Measurements from ENCODE around the gene RPRD1A. TPM values are rescaled to one million over a fixed set of nuclear protein-coding genes. Genes with fewer than 3 reads are reported as not detected.

RPRD1A gene
- total and polyA plus RNA-seq, 2 of the 4 experiments (the other 2 are of a cell fraction): 23.3 to 27.2 TPM

GRCh38 chr18:35962320-35962719, 105.0 kb downstream of the RPRD1A start:
- H3K79me1 ChIP-seq (ENCODE audit: low read depth in 1 of 2, low read length in 2 of 2): no peaks in the 10 kb centered on the region
- ChIA-PET POLR2A (ENCODE audit: unreplicated experiment) (no interaction called here), CTCF (no interaction called here)
- H3K14ac ChIP-seq (replicated peaks; ENCODE audit: low read depth, low read length): no peak overlapping the region
- H3K4me3 ChIP-seq (ENCODE audit: insufficient read depth, low read depth, low read length): no peak overlapping the region
- H3K9me3 ChIP-seq (ENCODE audit: control insufficient read depth, insufficient read depth, low read length): no peaks in the 10 kb centered on the region
- dilution Hi-C loops (cut with HindIII; ENCODE audit: low sequenced_read_pairs, unreplicated experiment): no loop called here
- no peak overlapping the region for H3K18ac ChIP-seq (ENCODE audit: low read depth, low read length)
- no peak overlapping the region for H2AK9ac ChIP-seq (replicated peaks; ENCODE audit: low read depth, low read length, poor library complexity)
- no peak overlapping the region for H4K8ac ChIP-seq (ENCODE audit: low read depth in 2 of 2, low read length in 2 of 2)
- no peaks in the 10 kb centered on the region for H3K36me3 ChIP-seq (ENCODE audit: control insufficient read depth, insufficient read depth, low read length)
- no peak overlapping the region for H2BK20ac ChIP-seq (ENCODE audit: low read depth, low read length)
- no peak overlapping the region for H4K5ac ChIP-seq (ENCODE audit: low read depth, low read length)
- DNase-seq (no peak), ATAC-seq (ENCODE audit: low read depth) (no peak)
- no peaks in the 10 kb centered on the region; the same call in 1 of the 2 replicates for H3K27me3 ChIP-seq (ENCODE audit: control insufficient read depth, insufficient read depth, low read length)
- no peak overlapping the region for H2AFZ ChIP-seq (replicated peaks; ENCODE audit: low read length, poor library complexity)
- TF ChIP-seq MXI1 (IDR thresholded peaks at IDR 0.05; ENCODE audit: borderline replicate concordance, low read depth, low read length) (no peak), RAD21 (IDR thresholded peaks at IDR 0.05; ENCODE audit: low read length) (no peak), MAZ (IDR thresholded peaks at IDR 0.05; ENCODE audit: borderline replicate concordance, low read depth, low read length) (no peak), USF2 (IDR thresholded peaks at IDR 0.05; ENCODE audit: low read depth, low read length) (no peak), MAFK (IDR thresholded peaks at IDR 0.05; ENCODE audit: low read depth, low read length) (no peak), FOS (IDR thresholded peaks at IDR 0.05; ENCODE audit: low read depth, low read length) (no peak), POLR2A (IDR thresholded peaks at IDR 0.05; ENCODE audit: low read depth, low read length) (no peak), NFE2L2 (IDR thresholded peaks at IDR 0.05; ENCODE audit: low read depth, low read length) (no peak), CHD1 (IDR thresholded peaks at IDR 0.05; ENCODE audit: low read depth, low read length) (no peak), RCOR1 (IDR thresholded peaks at IDR 0.05; ENCODE audit: insufficient replicate concordance, low read length) (no peak), BHLHE40 (IDR thresholded peaks at IDR 0.05; ENCODE audit: low read depth, low read length) (no peak), CEBPB (IDR thresholded peaks at IDR 0.05; ENCODE audit: low read depth, low read length) (no peak), SMC3 (IDR thresholded peaks at IDR 0.05; ENCODE audit: low read depth, low read length) (no peak), RFX5 (IDR thresholded peaks at IDR 0.05; ENCODE audit: low read depth, low read length) (no peak)
- TF ChIP-seq, protein P1, sequence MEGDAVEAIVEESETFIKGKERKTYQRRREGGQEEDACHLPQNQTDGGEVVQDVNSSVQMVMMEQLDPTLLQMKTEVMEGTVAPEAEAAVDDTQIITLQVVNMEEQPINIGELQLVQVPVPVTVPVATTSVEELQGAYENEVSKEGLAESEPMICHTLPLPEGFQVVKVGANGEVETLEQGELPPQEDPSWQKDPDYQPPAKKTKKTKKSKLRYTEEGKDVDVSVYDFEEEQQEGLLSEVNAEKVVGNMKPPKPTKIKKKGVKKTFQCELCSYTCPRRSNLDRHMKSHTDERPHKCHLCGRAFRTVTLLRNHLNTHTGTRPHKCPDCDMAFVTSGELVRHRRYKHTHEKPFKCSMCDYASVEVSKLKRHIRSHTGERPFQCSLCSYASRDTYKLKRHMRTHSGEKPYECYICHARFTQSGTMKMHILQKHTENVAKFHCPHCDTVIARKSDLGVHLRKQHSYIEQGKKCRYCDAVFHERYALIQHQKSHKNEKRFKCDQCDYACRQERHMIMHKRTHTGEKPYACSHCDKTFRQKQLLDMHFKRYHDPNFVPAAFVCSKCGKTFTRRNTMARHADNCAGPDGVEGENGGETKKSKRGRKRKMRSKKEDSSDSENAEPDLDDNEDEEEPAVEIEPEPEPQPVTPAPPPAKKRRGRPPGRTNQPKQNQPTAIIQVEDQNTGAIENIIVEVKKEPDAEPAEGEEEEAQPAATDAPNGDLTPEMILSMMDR (conservative IDR thresholded peaks at IDR 0.05; ENCODE audit: low read depth, low read length): no peak
- TF ChIP-seq, protein P2, sequence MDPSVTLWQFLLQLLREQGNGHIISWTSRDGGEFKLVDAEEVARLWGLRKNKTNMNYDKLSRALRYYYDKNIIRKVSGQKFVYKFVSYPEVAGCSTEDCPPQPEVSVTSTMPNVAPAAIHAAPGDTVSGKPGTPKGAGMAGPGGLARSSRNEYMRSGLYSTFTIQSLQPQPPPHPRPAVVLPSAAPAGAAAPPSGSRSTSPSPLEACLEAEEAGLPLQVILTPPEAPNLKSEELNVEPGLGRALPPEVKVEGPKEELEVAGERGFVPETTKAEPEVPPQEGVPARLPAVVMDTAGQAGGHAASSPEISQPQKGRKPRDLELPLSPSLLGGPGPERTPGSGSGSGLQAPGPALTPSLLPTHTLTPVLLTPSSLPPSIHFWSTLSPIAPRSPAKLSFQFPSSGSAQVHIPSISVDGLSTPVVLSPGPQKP (IDR thresholded peaks at IDR 0.05; ENCODE audit: borderline replicate concordance, low read depth, low read length): no peak
- H2BK120ac ChIP-seq (ENCODE audit: low read depth, low read length): no peak overlapping the region
- H3K23ac ChIP-seq (ENCODE audit: low read depth, low read length): no peak overlapping the region
- no peak overlapping the region for H3K9ac ChIP-seq (ENCODE audit: low read depth, low read length)
- no peak overlapping the region for H3K27ac ChIP-seq (ENCODE audit: insufficient read depth, low read length)
- intact Hi-C loops (cut with micrococcal nuclease): no loop called here
- in situ Hi-C loops (cut with MboI; ENCODE audit: low sequenced_read_pairs): loop anchor here (25.0 kb wide), 2 partner anchors 575 to 725 kb away; partner anchors contain the start of genes ZNF396 and ZNF397
- H3K56ac ChIP-seq (ENCODE audit: extremely low read depth, insufficient read depth, low read length): no peak overlapping the region
- no peaks in the 10 kb centered on the region for H3K4me1 ChIP-seq (ENCODE audit: control insufficient read depth, insufficient read depth, low read length)
- H4K20me1 ChIP-seq (ENCODE audit: insufficient read depth, low read length): no peaks in the 10 kb centered on the region
- no peaks in the 10 kb centered on the region for H3K9me1 ChIP-seq (ENCODE audit: insufficient read depth, low read length)
- 80% methylated on average over 1 of the region's 2 CpGs; no CpG with 5 or more reads in 1 of the 2 experiments for WGBS, 2 experiments (ENCODE audit: extremely low coverage in 2 of 2, insufficient read length in 1 of 2)
- no TSS peak for BruUV-seq (replicated peaks)
- H3K4ac ChIP-seq (ENCODE audit: low read depth, low read length): no peak overlapping the region
- H3K4me2 ChIP-seq (ENCODE audit: low read depth, low read length): no peak overlapping the region
- H2BK5ac ChIP-seq (ENCODE audit: low read depth, low read length, poor library complexity, severe bottlenecking): no peak overlapping the region
- H4K91ac ChIP-seq (ENCODE audit: insufficient read depth, low read depth, low read length): no peak overlapping the region
- no peak overlapping the region for H2AK5ac ChIP-seq (ENCODE audit: low read depth, low read length)
- no peak overlapping the region for H2BK15ac ChIP-seq (ENCODE audit: low read depth, low read length)

Data from IMR-90 (cell line).